ENCODE results near the gene ALG11. TPM values are rescaled to one million over a fixed set of nuclear protein-coding genes. Genes with fewer than 3 reads are reported as not detected.

The ALG11 gene
- total RNA-seq, 1 experiment from 2014 or later: 12.2 TPM

Other genes with a start within 250 kb of the ALG11 start
- 9.7 and 10.9 TPM in 2 replicates for gene DHRS12, start 208.2 kb upstream of the ALG11 start, total RNA-seq (2014; rRNA removed; shearing (Covaris generic); ENCODE audit: low replicate concordance)
- 0.15 TPM in 1 of 2 replicates, not detected in the other for gene TMEM272, start 167.2 kb upstream of the ALG11 start, total RNA-seq (2014; rRNA removed; shearing (Covaris generic); ENCODE audit: low replicate concordance)
- not detected in 2 replicates for gene CCDC70, start 150.4 kb upstream of the ALG11 start, total RNA-seq (2014; rRNA removed; shearing (Covaris generic); ENCODE audit: low replicate concordance)
- gene ATP7B, start 948 bp upstream of the ALG11 start, total RNA-seq (2014; rRNA removed; shearing (Covaris generic); ENCODE audit: low replicate concordance): 1.1 and 3.3 TPM in 2 replicates
- gene UTP14C, start 12.3 kb downstream of the ALG11 start, total RNA-seq (2014; rRNA removed; shearing (Covaris generic); ENCODE audit: low replicate concordance): 6.6 and 10.1 TPM in 2 replicates
- not detected in 2 replicates for gene NEK5, start 116.7 kb downstream of the ALG11 start, total RNA-seq (2014; rRNA removed; shearing (Covaris generic); ENCODE audit: low replicate concordance)
- 26.5 and 33.1 TPM in 2 replicates for gene NEK3, start 147.2 kb downstream of the ALG11 start, total RNA-seq (2014; rRNA removed; shearing (Covaris generic); ENCODE audit: low replicate concordance)